Measurements from ENCODE around the gene HSPB6. TPM values are rescaled to one million over a fixed set of nuclear protein-coding genes. Genes with fewer than 3 reads are reported as not detected.

The HSPB6 gene
- total and polyA plus RNA-seq, 4 donors: 2.7 to 17.7 (median 5.6) TPM

- 96% methylated on average over 17 of the region's 17 CpGs for WGBS
- no peaks in the 10 kb centered on the region for H3K9me3 ChIP-seq (ENCODE audit: control insufficient read depth in 4 of 4, low read length in 3 of 4)
- TF ChIP-seq RXRA (IDR thresholded peaks at IDR 0.05): no peak
- TF ChIP-seq TAF1 (conservative IDR thresholded peaks at IDR 0.05): no peak
- TF ChIP-seq JUND (IDR thresholded peaks at IDR 0.05): no peak
- no peak for TF ChIP-seq HNF4G (IDR thresholded peaks at IDR 0.05)
- TF ChIP-seq, protein P1, sequence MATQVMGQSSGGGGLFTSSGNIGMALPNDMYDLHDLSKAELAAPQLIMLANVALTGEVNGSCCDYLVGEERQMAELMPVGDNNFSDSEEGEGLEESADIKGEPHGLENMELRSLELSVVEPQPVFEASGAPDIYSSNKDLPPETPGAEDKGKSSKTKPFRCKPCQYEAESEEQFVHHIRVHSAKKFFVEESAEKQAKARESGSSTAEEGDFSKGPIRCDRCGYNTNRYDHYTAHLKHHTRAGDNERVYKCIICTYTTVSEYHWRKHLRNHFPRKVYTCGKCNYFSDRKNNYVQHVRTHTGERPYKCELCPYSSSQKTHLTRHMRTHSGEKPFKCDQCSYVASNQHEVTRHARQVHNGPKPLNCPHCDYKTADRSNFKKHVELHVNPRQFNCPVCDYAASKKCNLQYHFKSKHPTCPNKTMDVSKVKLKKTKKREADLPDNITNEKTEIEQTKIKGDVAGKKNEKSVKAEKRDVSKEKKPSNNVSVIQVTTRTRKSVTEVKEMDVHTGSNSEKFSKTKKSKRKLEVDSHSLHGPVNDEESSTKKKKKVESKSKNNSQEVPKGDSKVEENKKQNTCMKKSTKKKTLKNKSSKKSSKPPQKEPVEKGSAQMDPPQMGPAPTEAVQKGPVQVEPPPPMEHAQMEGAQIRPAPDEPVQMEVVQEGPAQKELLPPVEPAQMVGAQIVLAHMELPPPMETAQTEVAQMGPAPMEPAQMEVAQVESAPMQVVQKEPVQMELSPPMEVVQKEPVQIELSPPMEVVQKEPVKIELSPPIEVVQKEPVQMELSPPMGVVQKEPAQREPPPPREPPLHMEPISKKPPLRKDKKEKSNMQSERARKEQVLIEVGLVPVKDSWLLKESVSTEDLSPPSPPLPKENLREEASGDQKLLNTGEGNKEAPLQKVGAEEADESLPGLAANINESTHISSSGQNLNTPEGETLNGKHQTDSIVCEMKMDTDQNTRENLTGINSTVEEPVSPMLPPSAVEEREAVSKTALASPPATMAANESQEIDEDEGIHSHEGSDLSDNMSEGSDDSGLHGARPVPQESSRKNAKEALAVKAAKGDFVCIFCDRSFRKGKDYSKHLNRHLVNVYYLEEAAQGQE (IDR thresholded peaks at IDR 0.05): no peak
- TF ChIP-seq RAD21 (IDR thresholded peaks at IDR 0.05): no peak
- no peak for TF ChIP-seq FOXA2 (IDR thresholded peaks at IDR 0.05)
- no peak for TF ChIP-seq NR2F2 (IDR thresholded peaks at IDR 0.05)
- TF ChIP-seq, protein P2, sequence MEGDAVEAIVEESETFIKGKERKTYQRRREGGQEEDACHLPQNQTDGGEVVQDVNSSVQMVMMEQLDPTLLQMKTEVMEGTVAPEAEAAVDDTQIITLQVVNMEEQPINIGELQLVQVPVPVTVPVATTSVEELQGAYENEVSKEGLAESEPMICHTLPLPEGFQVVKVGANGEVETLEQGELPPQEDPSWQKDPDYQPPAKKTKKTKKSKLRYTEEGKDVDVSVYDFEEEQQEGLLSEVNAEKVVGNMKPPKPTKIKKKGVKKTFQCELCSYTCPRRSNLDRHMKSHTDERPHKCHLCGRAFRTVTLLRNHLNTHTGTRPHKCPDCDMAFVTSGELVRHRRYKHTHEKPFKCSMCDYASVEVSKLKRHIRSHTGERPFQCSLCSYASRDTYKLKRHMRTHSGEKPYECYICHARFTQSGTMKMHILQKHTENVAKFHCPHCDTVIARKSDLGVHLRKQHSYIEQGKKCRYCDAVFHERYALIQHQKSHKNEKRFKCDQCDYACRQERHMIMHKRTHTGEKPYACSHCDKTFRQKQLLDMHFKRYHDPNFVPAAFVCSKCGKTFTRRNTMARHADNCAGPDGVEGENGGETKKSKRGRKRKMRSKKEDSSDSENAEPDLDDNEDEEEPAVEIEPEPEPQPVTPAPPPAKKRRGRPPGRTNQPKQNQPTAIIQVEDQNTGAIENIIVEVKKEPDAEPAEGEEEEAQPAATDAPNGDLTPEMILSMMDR (IDR thresholded peaks at IDR 0.05; ENCODE audit: low read depth, low read length, missing input control): no peak
- TF ChIP-seq GABPA (IDR thresholded peaks at IDR 0.05 in 1 of 2, conservative IDR thresholded peaks at IDR 0.05 in 1 of 2): no peak
- TF ChIP-seq, protein P3, sequence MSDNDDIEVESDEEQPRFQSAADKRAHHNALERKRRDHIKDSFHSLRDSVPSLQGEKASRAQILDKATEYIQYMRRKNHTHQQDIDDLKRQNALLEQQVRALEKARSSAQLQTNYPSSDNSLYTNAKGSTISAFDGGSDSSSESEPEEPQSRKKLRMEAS (IDR thresholded peaks at IDR 0.05): no peak
- no peak for TF ChIP-seq EGR1 (IDR thresholded peaks at IDR 0.05; ENCODE audit: low read depth in 2 of 2)
- no peak for TF ChIP-seq YY1 (IDR thresholded peaks at IDR 0.05)
- no peak for TF ChIP-seq HNF4A (conservative IDR thresholded peaks at IDR 0.05)
- no peak for TF ChIP-seq ATF3 (IDR thresholded peaks at IDR 0.05)
- TF ChIP-seq, protein P4, sequence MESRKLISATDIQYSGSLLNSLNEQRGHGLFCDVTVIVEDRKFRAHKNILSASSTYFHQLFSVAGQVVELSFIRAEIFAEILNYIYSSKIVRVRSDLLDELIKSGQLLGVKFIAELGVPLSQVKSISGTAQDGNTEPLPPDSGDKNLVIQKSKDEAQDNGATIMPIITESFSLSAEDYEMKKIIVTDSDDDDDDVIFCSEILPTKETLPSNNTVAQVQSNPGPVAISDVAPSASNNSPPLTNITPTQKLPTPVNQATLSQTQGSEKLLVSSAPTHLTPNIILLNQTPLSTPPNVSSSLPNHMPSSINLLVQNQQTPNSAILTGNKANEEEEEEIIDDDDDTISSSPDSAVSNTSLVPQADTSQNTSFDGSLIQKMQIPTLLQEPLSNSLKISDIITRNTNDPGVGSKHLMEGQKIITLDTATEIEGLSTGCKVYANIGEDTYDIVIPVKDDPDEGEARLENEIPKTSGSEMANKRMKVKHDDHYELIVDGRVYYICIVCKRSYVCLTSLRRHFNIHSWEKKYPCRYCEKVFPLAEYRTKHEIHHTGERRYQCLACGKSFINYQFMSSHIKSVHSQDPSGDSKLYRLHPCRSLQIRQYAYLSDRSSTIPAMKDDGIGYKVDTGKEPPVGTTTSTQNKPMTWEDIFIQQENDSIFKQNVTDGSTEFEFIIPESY (IDR thresholded peaks at IDR 0.05): no peak
- no peak for TF ChIP-seq FOXA1 (IDR thresholded peaks at IDR 0.05)
- TF ChIP-seq SP1 (IDR thresholded peaks at IDR 0.05): no peak
- DNase-seq (ENCODE audit: low spot score): no peak
- peaks cover 0 to 2% (median 0%) of the 10 kb centered on the region in 4 donors for H3K4me1 ChIP-seq (ENCODE audit: control insufficient read depth in 4 of 4, insufficient read depth in 4 of 4, low read length in 3 of 4)
- H3K27ac ChIP-seq (ENCODE audit: low read depth in 1 of 2, low read length in 2 of 2): no peak overlapping the region
- no peak overlapping the region for H3K4me3 ChIP-seq (ENCODE audit: low read depth in 1 of 3, low read length in 3 of 3)
- H3K9ac ChIP-seq (ENCODE audit: low read depth in 1 of 2, low read length in 2 of 2): no peak overlapping the region
- peaks cover 4 to 8% (median 6%) of the 10 kb centered on the region in 4 donors for H3K36me3 ChIP-seq (ENCODE audit: control insufficient read depth in 4 of 4, insufficient read depth in 3 of 4, low read depth in 1 of 4, low read length in 3 of 4)
- no peaks in the 10 kb centered on the region for H3K27me3 ChIP-seq (ENCODE audit: control insufficient read depth in 4 of 4, insufficient read depth in 4 of 4, low read length in 3 of 4)
Observed at GRCh38 chr19:35764432-35765315, 7.8 kb upstream of the HSPB6 start.
